HG03108 (cell line): ENCODE results near the gene CCDC107.

Experiments
- ATAC-seq: cut with Tn5 transposase; IDR thresholded peaks from one replicate; pipeline ENCODE4 v1.9.1; 2021; ENCODE audit warnings: moderate library complexity; ENCODE audit not compliant: unreplicated experiment

The CCDC107 gene

DNA sequence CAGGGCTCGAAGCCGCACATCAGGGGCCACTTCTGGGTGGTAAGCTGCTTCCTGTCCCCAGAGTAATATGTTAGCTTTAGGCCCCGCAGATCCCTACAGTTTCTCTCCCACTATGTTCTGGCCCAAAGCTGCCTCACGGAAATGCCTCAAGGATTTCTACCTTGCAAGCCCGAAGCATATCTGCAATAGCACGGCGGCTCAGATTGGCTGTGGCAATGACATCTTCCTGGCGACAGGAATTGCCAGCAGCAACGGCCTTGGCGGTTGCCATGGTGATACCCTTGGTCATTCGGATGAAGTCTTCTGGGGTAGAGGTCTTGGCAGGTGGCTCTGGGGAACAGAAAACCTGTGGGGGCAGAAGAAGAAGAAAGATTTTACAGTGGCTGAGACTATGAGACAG lies 41.9 kb downstream of the CCDC107 start:
- no peak for ATAC-seq

DNA sequence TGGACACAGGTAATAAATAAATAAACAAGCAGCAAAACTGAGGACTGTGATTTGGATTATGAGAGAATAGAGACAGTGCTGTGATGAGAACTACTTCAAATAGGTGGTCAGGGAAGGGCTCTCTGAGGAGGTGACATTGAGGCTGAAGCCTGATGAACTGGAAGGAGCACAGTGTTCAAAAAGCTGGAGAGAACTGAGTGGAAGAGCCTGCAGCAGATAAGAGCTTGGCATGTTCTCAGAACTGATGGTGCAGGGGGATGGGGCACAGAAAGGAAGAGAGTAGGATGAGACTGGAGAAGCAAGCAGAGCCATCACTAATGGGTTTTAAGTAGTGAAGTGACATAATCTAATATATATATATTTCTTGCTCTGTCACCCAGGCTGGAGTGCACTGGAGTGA lies 42.9 kb downstream of the CCDC107 start:
- no peak for ATAC-seq

DNA sequence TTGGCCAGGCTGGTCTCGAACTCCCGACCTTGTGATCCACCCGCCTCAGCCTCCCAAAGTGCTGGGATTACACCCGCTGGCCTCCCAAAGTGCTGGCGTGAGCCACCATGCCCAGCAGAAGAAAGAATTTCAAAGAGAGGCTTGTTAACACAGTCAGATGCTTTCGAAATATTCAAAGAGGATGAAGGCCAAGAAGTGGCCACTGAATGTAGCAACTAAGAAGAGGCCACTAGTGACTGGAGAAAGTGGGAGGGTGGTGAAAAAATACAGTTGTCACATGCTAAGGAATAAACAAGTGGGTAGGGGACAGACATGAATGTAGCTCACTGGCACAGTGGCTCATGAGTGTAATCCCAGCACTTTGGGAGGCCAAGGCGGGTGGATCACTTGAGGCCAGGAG lies 44.6 kb downstream of the CCDC107 start:
- ATAC-seq = no peak

DNA sequence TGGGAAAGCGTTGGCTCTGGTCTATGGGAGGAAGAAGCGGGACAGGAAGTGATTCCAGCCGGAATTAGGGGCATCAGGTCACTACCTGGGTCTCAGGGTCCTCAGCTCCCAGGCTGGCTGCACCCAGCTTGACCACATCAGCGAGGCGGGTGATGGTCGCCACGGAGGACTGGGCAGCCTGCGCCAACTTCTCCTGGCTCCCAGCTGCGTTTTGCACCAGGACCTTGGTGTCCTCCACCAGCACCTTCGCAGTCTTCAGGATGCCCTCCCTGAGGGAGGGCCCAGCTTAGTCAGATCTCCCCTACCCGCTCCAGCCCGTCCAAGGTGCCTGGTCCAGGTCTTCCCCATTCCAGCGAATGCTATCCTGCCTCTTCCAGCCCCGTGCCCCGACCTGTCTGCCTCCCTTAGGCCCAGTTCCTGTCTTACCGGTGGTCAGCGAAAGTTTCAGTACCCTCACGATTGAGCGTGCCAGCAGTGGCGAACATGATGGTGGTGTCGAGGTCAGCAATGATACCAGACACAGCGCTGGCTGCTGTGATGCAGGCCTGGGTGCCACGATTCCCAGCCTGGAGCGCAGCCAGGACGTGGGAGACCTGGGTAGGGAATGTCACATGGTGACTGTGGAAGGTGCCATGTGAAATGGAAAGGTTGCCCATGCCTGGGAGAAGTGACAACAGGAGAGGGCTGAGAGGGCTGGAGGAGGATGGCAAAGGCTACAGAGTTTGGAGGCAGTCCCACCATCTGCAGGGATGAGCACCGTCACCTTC lies 46.0 kb downstream of the CCDC107 start:
- ATAC-seq = no peak

GRCh38 chr9:35705372-35705771 lies 47.3 kb downstream of the CCDC107 start:
- no peak for ATAC-seq

GRCh38 chr9:35705836-35706430 lies 47.8 kb downstream of the CCDC107 start:
- no peak for ATAC-seq

DNA sequence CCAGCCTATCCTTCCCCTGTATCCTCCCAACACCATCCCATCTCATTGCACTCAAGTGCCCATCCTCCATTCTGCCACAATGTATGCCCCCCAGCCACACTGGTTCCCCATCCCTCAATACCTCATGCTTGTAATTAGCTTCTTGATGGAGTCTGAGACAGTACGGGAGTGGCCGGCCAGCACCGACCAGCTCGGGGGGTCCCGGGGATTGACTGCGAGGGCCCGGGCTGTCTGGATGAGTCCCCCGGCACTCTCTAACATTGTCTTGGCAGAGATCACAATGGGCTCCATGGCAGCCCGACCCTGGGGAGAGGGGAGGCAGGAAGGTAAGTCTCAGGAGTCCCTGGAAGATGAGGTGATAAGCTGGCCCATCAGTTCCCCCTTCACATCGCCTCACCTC lies 48.9 kb downstream of the CCDC107 start:
- no peak for ATAC-seq

DNA sequence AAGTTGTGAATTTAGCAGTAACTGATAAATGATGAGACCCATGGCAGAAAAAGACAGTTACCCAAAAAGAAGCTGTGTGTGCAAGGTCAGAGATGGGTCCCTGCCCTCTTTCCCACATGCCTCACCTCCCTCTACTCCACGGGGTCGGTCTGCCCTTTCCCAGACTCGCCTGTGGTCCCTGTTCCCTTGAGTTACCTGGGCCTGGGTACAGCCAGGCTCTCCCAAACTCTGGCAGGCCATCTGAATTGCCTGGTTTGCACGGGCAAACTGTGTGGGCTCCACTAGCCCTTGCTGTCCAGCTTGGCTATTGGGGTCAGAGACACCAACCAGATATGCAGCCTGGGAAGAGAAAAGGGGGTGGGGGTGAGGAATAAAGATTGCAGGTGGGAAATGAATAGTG lies 50.1 kb downstream of the CCDC107 start:
- ATAC-seq = no peak

DNA sequence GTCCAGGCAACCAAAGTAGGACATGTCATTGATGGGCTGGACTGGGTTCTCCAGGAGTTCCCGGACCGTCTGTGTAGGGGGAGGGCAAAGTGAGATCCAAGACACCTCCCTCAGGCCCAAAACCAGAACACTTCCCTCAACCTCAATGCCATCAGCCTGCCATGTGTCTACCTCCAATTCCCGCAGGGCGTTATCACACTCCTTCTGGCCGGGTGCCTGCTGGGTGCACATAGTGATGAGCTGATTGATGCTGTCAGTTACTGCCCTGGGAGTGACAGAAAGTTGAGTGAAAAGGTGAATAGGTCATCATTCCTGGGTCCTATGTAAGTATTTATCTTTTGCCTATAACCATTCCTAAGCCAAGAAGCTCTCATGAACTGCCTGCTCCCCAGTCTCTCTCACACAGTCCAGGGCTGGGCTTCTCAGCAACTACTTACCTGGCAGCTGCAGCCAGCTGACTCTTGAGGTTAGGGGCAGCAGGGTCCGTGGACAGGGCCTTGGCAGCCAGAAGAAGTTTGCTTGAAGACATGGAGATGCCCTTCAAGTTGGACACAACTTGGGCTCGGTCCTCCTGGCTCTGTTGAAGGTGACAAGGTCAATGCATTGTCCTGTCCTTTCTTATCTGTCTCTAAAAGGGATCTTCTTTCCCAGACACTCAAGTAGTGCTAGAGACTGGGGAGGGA lies 52.9 kb downstream of the CCDC107 start:
- no peak for ATAC-seq
